Stimulated activated CD8-positive, alpha-beta memory T cell treated with anti-CD3 and anti-CD28 coated beads, Interleukin-7, amount 100 ng/mL, for 24 hours (primary cell): ENCODE measurements around the gene ROBO2.

Experiments used
- DNase-seq: peaks from one replicate; pipeline ENCODE4 v3.0.0-alpha.2; 2020; ENCODE audit warnings: low read depth

Gene ROBO2

DNA sequence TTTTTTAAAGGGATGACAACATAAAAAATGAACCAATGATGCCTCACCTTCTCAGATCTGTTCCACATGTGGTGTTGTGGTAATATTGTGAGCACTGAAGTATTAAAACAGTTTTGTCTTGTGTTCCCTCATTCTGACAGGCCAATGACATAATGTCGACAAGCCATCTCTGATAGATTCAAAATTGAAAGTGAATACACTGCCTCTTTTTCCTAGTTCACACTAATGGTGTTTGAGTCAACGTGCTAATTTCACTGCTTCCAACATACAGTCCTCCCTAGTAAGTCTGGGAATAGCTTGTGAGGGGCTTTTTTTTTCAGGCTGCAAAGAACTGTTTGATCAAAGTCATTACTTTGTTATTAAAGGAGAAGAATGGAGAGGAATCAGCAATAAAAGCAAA lies 82.8 kb downstream of the ROBO2 start:
- no peak for DNase-seq

GRCh38 chr3:77125966-77126365 lies 86.1 kb downstream of the ROBO2 start:
- no peak for DNase-seq

DNA sequence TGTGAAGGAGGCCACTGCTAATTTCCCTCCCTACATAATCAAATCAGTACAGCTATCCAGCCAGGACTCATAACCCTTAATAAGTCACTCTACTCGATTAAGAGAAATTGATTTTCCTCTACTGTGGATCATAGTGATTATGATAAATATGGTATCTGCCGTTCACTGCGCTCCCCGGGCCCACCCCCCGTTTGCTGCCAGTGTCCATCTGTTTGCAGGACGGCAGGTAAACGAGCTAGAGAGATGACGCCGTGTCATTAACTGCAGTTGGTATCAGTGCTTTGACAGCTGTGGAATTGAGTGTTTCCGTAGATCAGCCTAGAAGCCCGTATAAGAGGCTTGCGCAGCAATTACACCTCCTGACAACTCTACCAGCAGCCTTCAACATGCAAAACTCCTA lies 94.9 kb downstream of the ROBO2 start:
- no peak for DNase-seq

GRCh38 chr3:77137559-77137958 lies 97.7 kb downstream of the ROBO2 start:
- DNase-seq = no peak

GRCh38 chr3:77139624-77140023 lies 99.7 kb downstream of the ROBO2 start:
- no peak for DNase-seq

- DNase-seq = no peak
These were observed 101.5 kb downstream of the ROBO2 start for GRCh38 chr3:77141423-77141822.

DNA sequence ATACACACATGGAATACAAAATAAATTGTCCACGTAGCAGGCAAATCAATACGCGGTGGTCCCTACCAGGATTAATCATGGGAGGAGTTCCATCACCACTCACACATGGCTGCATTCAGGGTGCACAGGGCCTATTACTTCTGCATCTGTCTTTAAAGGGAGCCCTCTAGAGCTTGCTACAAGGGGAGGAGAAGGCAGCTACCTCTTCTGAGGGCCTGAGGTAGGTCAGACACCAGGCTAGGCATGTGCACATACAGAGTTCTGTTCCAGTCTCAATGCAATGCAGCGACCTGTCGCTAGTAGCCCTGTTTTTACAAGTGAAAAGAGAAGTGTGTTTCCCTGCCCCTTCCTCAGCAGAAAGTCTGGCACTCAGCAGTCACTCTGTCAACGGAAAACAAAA lies 102.7 kb downstream of the ROBO2 start:
- DNase-seq = no peak

- no peak for DNase-seq
These were observed 106.1 kb downstream of the ROBO2 start for GRCh38 chr3:77146004-77146403.

DNA sequence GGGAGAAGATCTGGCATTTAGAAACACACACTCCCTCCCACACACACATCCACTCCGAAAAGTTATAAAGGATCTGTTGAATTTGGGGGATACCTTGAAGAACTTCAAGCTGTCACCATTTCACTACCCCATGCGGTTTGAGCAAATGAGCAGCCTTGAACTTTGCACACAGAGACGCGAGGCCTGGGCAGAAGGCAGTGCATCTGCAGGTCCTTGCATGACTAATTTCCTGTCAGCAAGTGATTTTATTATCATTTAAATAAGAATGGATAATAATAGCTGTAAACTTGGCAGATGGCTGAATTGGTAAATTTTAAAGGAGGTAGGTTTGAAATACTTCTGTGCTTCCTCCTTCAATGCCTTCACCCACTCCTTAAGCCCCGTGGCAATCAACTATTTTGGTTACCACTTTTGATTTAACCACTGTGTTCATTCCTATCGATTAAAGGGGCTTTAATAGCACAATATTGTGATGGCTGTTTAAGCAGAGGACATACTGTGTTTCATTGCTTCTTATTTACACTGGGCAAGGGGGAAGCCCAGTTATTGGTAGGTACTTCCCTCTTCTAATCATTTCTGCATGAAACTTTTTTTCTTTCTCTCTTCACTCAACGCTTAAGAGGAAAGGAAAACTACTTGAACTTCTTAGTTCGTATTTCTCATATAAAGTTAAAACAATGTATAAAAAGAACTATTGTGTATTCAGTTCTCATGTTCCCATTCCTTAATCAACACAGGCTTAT lies 108.1 kb downstream of the ROBO2 start:
- no peak for DNase-seq

- DNase-seq = no peak
These were observed 109.5 kb downstream of the ROBO2 start for GRCh38 chr3:77149382-77149781.

DNA sequence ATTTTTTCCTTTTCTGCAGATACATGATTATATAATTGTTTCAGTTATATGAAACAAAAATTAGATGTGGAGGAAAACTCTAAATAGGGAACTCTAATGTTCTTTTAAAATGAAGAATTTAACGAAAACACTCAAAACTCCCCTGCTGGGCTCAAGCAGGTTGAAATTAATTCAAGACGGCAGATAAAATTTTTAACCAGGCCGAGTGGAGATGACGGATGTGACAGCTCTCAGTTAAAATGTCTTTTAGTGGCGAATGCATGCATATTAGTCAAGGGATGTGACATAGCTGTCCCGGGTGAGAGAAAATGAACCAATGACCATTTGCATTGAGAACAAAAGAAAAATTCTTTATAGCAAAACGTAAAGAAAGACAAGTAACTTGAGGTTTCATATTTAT lies 110.1 kb downstream of the ROBO2 start:
- no peak for DNase-seq

DNA sequence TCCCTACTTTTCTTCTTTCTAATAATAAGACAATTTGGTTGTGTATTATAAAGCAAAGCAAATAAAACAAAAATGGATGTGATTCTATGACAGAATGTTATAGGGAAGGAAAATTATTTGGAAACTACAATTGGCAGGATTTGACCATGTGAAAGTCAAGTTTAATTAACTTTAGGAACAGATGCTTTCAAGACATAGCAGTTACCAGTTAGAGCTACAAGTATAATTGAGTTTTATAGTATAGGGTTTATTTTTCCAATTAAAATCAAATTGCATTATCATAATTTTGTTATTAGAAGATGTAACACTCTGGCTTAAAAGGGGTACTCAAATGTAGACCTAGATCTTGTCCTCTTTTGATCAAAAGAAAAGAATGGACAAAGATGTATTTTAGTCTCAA lies 110.9 kb downstream of the ROBO2 start:
- DNase-seq = no peak

DNA sequence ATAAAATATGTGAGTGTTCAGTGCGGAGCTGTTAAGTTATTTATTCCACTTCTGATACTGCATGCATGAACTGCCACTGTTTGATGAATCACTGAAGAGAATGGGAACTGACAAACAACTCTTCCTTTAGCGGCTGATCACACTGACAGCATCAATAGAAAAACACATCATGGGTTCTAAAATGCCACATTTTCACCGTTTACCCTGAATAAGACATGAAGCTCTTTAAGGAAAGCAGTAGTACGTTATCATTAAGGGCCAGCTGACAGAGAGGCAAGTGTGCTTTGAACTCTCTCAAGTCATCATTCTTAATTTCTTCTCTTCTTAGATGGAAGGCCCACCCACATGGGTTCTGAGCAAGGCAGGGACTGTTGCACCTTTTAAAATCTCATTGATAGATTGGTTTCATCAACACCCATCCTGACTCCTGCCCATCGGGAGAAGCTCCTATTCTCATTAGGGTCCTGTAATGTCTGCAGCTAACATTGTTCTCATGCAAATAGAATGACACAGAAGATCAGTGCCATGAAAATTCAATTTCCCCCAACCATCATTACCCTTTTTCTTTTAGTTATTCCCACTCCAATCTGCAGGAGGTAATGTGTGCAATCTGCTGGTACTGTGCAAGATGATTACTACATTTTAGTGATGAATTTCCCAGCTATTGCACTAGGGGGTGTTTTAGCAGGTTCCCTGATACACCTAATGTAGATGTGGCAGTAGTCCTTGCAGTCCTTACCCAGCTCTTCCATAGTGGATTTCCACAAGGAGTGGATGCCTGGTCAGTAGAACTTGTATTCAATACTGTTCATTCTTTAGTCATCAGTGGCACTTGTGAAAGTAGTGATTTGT lies 119.1 kb downstream of the ROBO2 start:
- no peak for DNase-seq

- DNase-seq = no peak
These were observed 121.1 kb downstream of the ROBO2 start for GRCh38 chr3:77160931-77161497.

DNA sequence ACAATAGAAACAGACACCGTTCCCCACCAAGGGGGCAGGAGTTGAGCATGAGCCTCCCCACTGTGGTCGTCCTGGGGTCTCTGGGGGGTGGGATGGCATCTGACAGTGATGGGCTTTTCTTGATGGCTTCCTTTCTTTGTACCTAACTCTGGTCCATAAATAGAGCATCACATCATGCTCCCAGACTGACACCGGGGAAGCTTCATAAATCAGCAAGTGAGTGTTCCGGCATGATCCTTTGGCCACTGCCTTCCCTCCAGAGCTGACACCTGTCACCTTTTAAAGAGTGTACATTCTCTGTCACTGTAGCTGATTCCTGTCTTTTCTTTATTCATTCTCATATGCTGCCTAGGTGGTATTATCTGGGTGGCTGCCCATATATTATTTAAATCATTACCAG lies 129.9 kb downstream of the ROBO2 start:
- DNase-seq = no peak

- no peak for DNase-seq
These were observed 131.1 kb downstream of the ROBO2 start for GRCh38 chr3:77171026-77171425.

DNA sequence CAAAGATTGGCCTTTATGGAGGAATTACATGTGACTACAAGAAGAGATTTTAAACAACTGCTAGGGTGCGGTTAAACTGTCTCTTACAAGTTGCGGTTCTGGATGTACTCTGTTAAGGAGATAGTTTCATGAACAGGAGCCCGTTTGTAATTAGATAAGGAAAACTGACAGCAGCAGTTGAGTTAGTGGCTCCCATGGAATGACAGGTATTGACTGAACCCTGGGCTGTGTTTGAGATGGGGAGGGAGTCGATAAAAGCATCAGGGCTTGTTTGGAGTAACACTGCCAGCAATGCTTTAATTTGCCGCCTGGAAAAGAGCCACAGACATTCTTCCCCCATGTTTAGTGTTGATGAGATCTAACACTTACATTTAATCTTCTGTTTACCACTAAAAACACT lies 139.9 kb downstream of the ROBO2 start:
- DNase-seq = no peak

DNA sequence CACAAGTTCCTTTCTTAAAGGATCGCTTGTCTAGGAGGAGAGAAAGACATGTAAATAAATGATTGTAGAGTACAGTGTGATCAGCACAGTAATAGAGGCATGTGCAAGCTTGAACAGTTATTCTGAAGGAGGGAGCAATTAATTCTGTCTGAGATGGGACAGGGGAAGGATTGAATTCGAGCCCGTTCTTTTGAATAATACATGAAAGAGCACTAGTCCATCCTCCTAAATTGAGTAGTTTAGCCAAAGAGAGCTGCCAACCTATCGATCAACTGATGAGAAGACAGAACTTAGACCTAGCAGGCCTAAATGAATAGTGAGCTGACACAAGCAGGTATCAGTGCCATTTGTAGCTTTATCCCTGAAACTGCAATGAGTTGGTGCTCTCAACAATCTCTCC lies 142.4 kb downstream of the ROBO2 start:
- DNase-seq = no peak

DNA sequence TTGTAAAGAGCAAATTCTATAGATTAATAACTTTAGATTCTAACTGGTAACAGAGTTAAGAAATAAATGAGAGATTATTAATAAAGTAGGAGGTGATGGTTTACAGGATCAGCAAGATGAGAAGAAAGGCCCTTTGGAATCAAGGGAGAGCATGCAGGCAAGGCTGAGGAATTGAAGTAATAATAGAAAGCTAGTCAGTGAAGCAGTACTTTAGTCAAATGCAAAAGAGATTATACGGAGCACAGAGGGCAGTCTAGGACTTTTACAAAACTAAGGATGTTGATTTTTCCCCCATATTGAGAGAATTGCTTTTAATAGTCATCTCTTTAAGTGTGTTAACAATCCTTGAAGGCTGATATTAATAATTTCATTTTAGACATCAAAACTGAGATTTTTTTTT lies 146.4 kb downstream of the ROBO2 start:
- DNase-seq = no peak

DNA sequence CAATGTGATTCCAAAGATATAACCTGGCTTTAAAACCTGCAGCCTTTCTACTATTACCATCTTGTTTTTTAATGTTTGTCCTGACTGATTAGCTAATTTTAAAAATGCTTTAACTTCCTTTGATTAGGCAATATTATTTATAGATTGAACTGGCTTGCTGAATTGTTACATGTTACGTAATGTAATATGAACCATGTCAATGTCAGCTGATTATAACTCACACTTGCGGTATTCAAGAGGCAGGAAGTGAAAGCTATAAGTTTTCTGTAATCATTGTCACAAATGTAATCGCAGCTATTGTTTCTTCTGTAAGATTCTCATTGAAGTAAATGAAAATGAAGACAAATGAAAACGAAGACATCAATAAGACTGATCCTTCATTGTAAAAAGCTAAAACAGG lies 146.8 kb downstream of the ROBO2 start:
- no peak for DNase-seq

GRCh38 chr3:77188210-77188609 lies 148.3 kb downstream of the ROBO2 start:
- DNase-seq = no peak

DNA sequence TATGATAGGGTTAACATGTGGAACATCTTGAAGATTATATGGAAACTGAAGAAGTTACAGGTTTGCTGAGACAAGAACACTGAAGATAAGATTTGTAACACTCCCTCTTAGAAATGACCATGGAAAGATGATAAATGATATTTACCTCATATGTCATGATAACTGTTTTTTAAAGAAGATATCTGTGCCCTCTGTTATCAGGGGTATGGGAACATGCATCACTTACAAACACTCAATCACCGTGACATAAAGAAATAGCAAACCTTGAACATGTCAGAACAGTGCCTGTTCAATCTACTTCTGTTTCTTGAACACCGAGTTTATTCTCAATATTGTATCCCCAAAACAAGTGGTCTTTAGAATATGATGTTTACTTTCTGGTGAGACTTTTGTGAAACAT lies 149.4 kb downstream of the ROBO2 start:
- DNase-seq = no peak

DNA sequence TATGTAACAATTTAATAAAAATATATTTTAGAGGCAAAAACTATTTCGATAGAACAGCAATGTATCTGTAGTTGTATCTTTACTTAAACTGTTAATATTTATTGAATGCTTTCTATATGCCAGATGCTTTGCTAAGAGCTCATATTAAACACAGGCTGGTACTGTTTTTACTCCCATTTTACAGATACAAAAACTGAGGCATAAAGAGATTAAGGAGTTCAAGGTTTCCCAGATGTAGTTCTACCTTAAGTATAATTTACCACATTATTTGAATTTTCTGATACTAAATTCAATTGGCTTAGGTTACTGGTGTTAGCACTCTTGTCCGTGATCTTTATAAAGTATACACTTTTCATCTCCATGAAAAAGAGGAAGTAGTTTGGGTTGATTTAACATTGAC lies 149.8 kb downstream of the ROBO2 start:
- DNase-seq = no peak
